ENCODE results near the gene DNM3.

Gene DNM3

GRCh38 chr1:172378109-172378760 lies 536.9 kb downstream of the DNM3 start:
- TF ChIP-seq TAF1 (IDR thresholded peaks at IDR 0.05; ENCODE audit: low read depth) (no peak), NFIC (IDR thresholded peaks at IDR 0.05) (no peak), EGR1 (IDR thresholded peaks at IDR 0.05) (no peak), RAD21 (IDR thresholded peaks at IDR 0.05; ENCODE audit: low read depth) (no peak), CREB1 (IDR thresholded peaks at IDR 0.05; ENCODE audit: low read depth) (no peak), ZBTB7A (IDR thresholded peaks at IDR 0.05; ENCODE audit: low read depth) (no peak), FOXM1 (IDR thresholded peaks at IDR 0.05; ENCODE audit: borderline replicate concordance, low read depth) (no peak), EP300 (IDR thresholded peaks at IDR 0.05; ENCODE audit: borderline replicate concordance) (no peak), CEBPB (IDR thresholded peaks at IDR 0.05) (no peak), TEAD4 (IDR thresholded peaks at IDR 0.05) (no peak), YY1 (IDR thresholded peaks at IDR 0.05; ENCODE audit: low read depth) (no peak), REST (IDR thresholded peaks at IDR 0.05; ENCODE audit: low read depth) (no peak), TCF12 (IDR thresholded peaks at IDR 0.05; ENCODE audit: low read depth) (no peak)
- TF ChIP-seq, protein P1, sequence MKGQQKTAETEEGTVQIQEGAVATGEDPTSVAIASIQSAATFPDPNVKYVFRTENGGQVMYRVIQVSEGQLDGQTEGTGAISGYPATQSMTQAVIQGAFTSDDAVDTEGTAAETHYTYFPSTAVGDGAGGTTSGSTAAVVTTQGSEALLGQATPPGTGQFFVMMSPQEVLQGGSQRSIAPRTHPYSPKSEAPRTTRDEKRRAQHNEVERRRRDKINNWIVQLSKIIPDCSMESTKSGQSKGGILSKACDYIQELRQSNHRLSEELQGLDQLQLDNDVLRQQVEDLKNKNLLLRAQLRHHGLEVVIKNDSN (IDR thresholded peaks at IDR 0.05), result no peak
- TF ChIP-seq, protein P2, sequence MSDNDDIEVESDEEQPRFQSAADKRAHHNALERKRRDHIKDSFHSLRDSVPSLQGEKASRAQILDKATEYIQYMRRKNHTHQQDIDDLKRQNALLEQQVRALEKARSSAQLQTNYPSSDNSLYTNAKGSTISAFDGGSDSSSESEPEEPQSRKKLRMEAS (IDR thresholded peaks at IDR 0.05), result no peak

DNA sequence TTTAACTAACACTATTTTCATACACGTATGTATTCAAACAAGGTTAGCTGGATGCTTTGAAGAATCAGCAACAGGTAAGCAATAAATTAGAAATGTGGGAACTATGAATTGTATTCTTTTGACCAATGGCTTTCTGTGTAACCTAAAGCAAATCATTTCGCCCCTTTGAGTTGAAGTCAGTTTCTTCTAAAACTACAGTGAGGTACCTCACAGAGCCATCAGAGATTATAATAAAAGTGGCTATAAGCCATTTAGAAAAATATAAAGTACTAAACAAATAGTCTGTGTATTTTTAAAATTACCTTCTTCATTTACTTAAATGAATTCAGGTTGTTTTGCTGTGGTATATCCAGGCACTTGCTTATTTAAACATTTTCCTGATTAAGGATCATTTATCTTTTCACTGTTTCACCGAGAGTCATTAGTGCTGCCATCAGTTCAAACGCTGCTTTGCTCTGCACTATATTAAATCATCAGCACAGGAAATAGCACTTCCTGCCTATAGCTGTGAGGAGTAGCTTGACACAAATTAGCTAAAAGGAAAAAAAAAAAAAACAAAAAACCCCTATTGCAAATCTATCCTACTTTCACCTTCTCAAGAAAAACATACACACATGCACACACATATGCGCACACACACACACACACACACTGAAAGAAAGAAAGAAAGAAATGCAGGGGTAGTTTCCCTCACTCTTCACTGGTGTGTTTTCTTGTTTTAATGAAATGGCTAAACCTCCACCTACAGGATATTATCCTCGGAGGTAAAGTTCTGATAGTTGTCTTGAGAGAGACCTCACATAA lies 539.3 kb downstream of the DNM3 start:
- TF ChIP-seq CREB1 (IDR thresholded peaks at IDR 0.05; ENCODE audit: low read depth), result no peak

DNA sequence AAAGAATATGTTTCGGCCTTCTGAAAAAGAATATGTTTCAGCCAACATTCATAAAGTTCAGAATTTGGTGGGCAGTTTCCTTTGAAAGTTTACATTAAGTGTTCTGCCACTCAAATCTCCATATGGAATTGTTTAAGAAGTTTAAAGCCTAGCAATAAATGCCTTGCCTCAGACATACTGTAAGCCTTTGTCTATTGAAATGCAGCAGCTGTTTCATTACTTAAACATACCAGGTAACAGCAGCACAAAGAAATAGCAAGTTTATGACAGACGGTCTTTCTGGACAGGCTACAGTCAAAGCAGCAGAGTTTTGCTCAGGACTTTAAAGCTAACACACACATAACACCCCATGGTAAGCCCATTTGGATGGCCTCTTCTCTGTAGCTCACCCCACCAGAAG lies 540.6 kb downstream of the DNM3 start:
- TF ChIP-seq TEAD4 (IDR thresholded peaks at IDR 0.05), result no peak
- TF ChIP-seq EP300 (IDR thresholded peaks at IDR 0.05; ENCODE audit: borderline replicate concordance), result no peak
- no peak for TF ChIP-seq YY1 (IDR thresholded peaks at IDR 0.05; ENCODE audit: low read depth)
- no peak for TF ChIP-seq CREB1 (IDR thresholded peaks at IDR 0.05; ENCODE audit: low read depth)
- no peak for TF ChIP-seq ZBTB7A (IDR thresholded peaks at IDR 0.05; ENCODE audit: low read depth)
- no peak for TF ChIP-seq TAF1 (IDR thresholded peaks at IDR 0.05; ENCODE audit: low read depth)
- no peak for TF ChIP-seq CEBPB (IDR thresholded peaks at IDR 0.05)
- TF ChIP-seq RAD21 (IDR thresholded peaks at IDR 0.05; ENCODE audit: low read depth), result no peak
- no peak for TF ChIP-seq REST (IDR thresholded peaks at IDR 0.05; ENCODE audit: low read depth)
- TF ChIP-seq EGR1 (IDR thresholded peaks at IDR 0.05), result no peak
- TF ChIP-seq FOXM1 (IDR thresholded peaks at IDR 0.05; ENCODE audit: borderline replicate concordance, low read depth), result no peak
- no peak for TF ChIP-seq NFIC (IDR thresholded peaks at IDR 0.05)
- TF ChIP-seq TCF12 (IDR thresholded peaks at IDR 0.05; ENCODE audit: low read depth), result no peak
- TF ChIP-seq, protein P2 (IDR thresholded peaks at IDR 0.05), result no peak
- TF ChIP-seq, protein P1 (IDR thresholded peaks at IDR 0.05), result no peak

DNA sequence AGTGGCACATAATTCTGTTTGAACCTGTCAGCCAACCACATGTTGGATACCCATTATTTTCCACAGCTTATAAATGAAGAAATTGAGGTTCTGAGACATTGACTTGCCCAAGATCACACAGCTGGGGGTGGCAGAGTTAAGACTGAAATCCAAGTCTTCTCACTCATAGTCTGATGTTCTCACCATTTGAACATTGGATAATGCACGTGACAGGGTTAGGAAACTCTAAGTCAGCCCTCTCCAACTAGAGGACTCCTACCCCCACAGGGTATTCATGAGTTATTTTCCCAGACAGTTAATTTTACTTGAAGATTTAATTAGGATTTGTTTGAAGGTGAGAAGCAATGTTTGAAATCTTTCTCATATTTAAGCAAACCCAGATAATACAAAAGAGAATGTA lies 541.1 kb downstream of the DNM3 start:
- no peak for TF ChIP-seq TAF1 (IDR thresholded peaks at IDR 0.05; ENCODE audit: low read depth)
- no peak for TF ChIP-seq YY1 (IDR thresholded peaks at IDR 0.05; ENCODE audit: low read depth)
- TF ChIP-seq CEBPB (IDR thresholded peaks at IDR 0.05), result no peak
- no peak for TF ChIP-seq RAD21 (IDR thresholded peaks at IDR 0.05; ENCODE audit: low read depth)
- TF ChIP-seq CREB1 (IDR thresholded peaks at IDR 0.05; ENCODE audit: low read depth), result no peak
- no peak for TF ChIP-seq FOXM1 (IDR thresholded peaks at IDR 0.05; ENCODE audit: borderline replicate concordance, low read depth)
- TF ChIP-seq TEAD4 (IDR thresholded peaks at IDR 0.05), result no peak
- TF ChIP-seq, protein P2 (IDR thresholded peaks at IDR 0.05), result no peak
- TF ChIP-seq NFIC (IDR thresholded peaks at IDR 0.05), result no peak

DNA sequence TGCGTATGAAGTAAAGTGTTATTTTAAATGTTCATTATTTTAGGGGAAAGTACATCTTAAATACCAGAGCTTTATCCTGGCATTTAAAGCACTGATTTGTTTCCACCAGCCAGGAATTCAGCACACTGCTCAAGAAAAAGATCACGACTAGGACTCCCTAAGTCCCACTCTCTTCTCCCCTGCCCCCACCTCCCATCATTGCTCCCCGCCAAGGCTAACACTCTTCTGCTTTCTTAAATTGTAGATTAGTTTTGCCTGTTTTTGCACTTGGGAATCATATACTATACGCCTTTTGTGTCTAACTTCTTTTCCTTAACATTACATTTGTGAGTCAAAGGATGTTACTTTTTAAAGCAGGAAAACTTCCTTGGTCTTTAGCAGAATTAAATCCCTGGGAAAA lies 541.7 kb downstream of the DNM3 start:
- TF ChIP-seq TAF1 (IDR thresholded peaks at IDR 0.05; ENCODE audit: low read depth) (no peak), TEAD4 (IDR thresholded peaks at IDR 0.05) (no peak), REST (IDR thresholded peaks at IDR 0.05; ENCODE audit: low read depth) (no peak), CEBPB (IDR thresholded peaks at IDR 0.05) (no peak), TCF12 (IDR thresholded peaks at IDR 0.05; ENCODE audit: low read depth) (no peak), FOXM1 (IDR thresholded peaks at IDR 0.05; ENCODE audit: borderline replicate concordance, low read depth) (no peak), EP300 (IDR thresholded peaks at IDR 0.05; ENCODE audit: borderline replicate concordance) (no peak), NFIC (IDR thresholded peaks at IDR 0.05) (no peak), CREB1 (IDR thresholded peaks at IDR 0.05; ENCODE audit: low read depth) (no peak), YY1 (IDR thresholded peaks at IDR 0.05; ENCODE audit: low read depth) (no peak), EGR1 (IDR thresholded peaks at IDR 0.05) (no peak), ZBTB7A (IDR thresholded peaks at IDR 0.05; ENCODE audit: low read depth) (no peak), RAD21 (IDR thresholded peaks at IDR 0.05; ENCODE audit: low read depth) (no peak)
- TF ChIP-seq, protein P2 (IDR thresholded peaks at IDR 0.05), result no peak
- TF ChIP-seq, protein P1 (IDR thresholded peaks at IDR 0.05), result no peak
